Forelimb muscle (tissue), 1 donor: Measurements from ENCODE around the gene TSHZ2. TPM values are rescaled to one million over a fixed set of nuclear protein-coding genes. Genes with fewer than 3 reads are reported as not detected.
"Not testable (repeated sequence)": the region's sequence is repeated elsewhere in the genome, so short reads cannot be mapped to it uniquely, and the experiment has no call there.

Experiments used
- DNase-seq: peaks from one replicate; pipeline ENCODE4 v3.0.0-alpha.2; 2013; ENCODE audit warnings: low read depth
- polyA plus RNA-seq: library from polyadenylated mRNA; unstranded; fragments of 120-200 nt; gene quantifications from one replicate; pipeline ENCODE4 v1.2.1, GENCODE V29; 2013; ENCODE audit not compliant: insufficient read length

TSHZ2 gene
- polyA plus RNA-seq, 1 donor = 9.0 TPM

DNA sequence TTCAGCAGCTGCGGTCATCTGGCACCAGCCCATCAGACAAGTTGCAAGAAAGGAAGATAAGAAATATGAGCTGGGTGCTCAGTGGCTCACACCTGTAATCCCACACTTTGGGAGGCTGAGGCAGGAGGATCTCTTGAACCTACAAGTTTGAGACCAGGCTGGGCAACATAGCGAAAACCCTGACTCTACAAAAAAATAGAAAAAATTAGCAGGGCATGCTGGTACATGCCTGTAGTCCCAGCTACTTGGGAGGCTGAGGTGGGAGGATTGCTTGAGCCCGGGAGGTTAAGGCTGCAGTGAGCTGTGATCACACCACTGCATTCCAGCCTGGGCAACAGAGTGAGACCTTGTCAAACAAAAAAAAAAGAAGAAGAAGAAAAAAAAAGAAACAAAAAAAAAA, 564.2 kb downstream of the TSHZ2 start:
- not testable (repeated sequence) for DNase-seq

- DNase-seq = no peak
Observed at GRCh38 chr20:53539516-53539915, 567.4 kb downstream of the TSHZ2 start.
